Adipocyte (in vitro differentiated cells): ENCODE measurements around the gene PHOX2B.

ENCODE experiments used
- DNase-seq: peaks from one replicate; pipeline ENCODE4 v3.0.0-alpha.2; 2015; ENCODE audit warnings: low read depth
- H3K27me3 ChIP-seq: replicated peaks from 2 replicates; pipeline ENCODE4 v1.7.0; 2013; ENCODE audit warnings: mild to moderate bottlenecking, low read length, moderate library complexity; ENCODE audit not compliant: control insufficient read depth, insufficient read depth
- H3K36me3 ChIP-seq: 2 replicates; pipeline ENCODE4 v1.7.0; 2013; ENCODE audit warnings: low read length, mild to moderate bottlenecking, moderate library complexity; ENCODE audit not compliant: control insufficient read depth, insufficient read depth, severe bottlenecking
- H3K4me1 ChIP-seq: 2 replicates; pipeline ENCODE4 v1.7.0; 2013; ENCODE audit warnings: mild to moderate bottlenecking, low read length, moderate library complexity; ENCODE audit not compliant: control insufficient read depth, insufficient read depth
- H3K4me3 ChIP-seq: 2 replicates; pipeline ENCODE4 v1.7.0; 2013; ENCODE audit warnings: mild to moderate bottlenecking, low read length, moderate library complexity
- H3K9ac ChIP-seq: 2 replicates; pipeline ENCODE4 v1.7.0; 2013; ENCODE audit warnings: mild to moderate bottlenecking, low read length, moderate library complexity
- H3K9me3 ChIP-seq: 2 replicates; pipeline ENCODE4 v1.7.0; 2013; ENCODE audit warnings: mild to moderate bottlenecking, low read length, moderate library complexity; ENCODE audit not compliant: control insufficient read depth

The PHOX2B gene

GRCh38 chr4:41748571-41749475, at the start of gene PHOX2B:
Gene PHOX2B, minus strand, starts transcription at chr4:41748725. Its CDS starts 115 bp downstream, at chr4:41748610.
- H3K9ac ChIP-seq, result no peak within 1 kb of the TSS
- H3K9me3 ChIP-seq, result peaks cover 7% of the 10 kb centered on the region
- no peaks in the 10 kb centered on the region for H3K36me3 ChIP-seq
- no peaks in the 10 kb centered on the region for H3K4me1 ChIP-seq
- peaks cover 94% of the 10 kb centered on the region for H3K27me3 ChIP-seq
- no peak within 1 kb of the TSS for H3K4me3 ChIP-seq
- DNase-seq, result no peak

- no peaks in the 10 kb centered on the region for H3K4me1 ChIP-seq
- peaks cover 47% of the 10 kb centered on the region for H3K27me3 ChIP-seq
- H3K4me3 ChIP-seq, result no peak overlapping the region
Observed at GRCh38 chr4:41797260-41797659, 48.7 kb upstream of the PHOX2B start.

DNA sequence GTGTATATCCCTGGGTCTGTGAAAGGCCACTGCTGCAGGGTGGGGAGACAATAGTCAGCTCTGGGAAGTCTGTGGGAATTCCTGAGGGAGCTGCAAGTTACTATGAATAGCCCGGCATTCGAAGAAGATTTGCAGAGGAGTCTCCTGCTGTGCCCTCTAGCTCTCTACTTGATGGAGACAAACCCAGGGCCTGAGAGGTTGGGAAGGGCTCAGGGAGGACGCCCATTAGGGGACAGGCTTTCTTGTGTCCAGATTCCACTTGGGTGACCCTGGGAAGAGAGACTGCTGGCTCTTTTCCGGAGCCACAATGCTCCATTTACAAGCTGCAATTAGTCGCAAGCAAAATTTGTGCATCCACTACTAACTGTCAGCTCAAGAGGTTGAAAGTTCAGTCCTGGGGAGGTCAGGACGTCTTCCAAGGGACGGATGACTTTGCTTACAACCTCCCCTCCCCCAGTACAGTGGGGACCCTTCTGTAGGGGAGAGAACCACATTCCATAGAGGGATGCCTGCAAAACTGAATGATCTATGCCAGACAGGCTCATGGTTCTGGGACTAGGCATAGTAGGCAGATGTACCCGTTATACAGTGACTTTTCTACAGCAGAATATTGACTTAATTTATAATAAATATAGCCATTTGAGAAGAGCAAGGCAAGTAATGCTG, 48.2 kb upstream of the PHOX2B start:
- DNase-seq, result no peak
- Histone ChIP-seq H3K9ac (no peak overlapping the region), H3K4me3 (no peak overlapping the region), H3K4me1 (no peaks in the 10 kb centered on the region), H3K27me3 (peaks cover 43% of the 10 kb centered on the region), H3K9me3 (peaks cover 3% of the 10 kb centered on the region), H3K36me3 (no peaks in the 10 kb centered on the region)

More at GRCh38 chr4:41797260-41797659, 48.7 kb upstream of the PHOX2B start:
- peaks cover 3% of the 10 kb centered on the region for H3K9me3 ChIP-seq
- no peaks in the 10 kb centered on the region for H3K36me3 ChIP-seq
- H3K9ac ChIP-seq, result no peak overlapping the region
- no peak for DNase-seq

- Histone ChIP-seq H3K4me1 (no peaks in the 10 kb centered on the region), H3K4me3 (no peak overlapping the region), H3K27me3 (peaks cover 43% of the 10 kb centered on the region), H3K9me3 (peaks cover 3% of the 10 kb centered on the region), H3K9ac (no peak overlapping the region), H3K36me3 (no peaks in the 10 kb centered on the region)
- no peak for DNase-seq
Observed at GRCh38 chr4:41795796-41796385, 47.4 kb upstream of the PHOX2B start.

DNA sequence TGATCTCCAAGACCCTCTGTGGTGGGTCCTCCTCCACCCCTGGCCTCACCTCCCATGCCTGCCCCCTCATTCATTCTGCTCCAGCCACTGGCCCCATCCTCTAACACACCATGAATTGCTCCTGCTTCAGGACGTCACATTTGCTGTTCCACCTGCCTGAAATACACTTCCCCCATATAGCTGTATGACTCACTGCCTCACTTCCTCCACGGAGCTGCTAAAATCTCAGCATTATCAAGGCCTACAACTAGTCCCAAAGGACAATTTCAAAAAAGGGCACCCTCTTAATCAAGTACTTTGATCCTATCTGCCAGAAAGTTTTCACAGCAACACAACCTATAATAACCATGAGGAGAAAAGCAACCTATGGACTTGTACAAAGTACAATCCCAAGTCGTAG, 43.6 kb upstream of the PHOX2B start:
- H3K27me3 ChIP-seq, result peaks cover 38% of the 10 kb centered on the region

GRCh38 chr4:41791557-41791956, 43.0 kb upstream of the PHOX2B start:
- Histone ChIP-seq H3K9ac (no peak overlapping the region), H3K4me3 (no peak overlapping the region), H3K36me3 (no peaks in the 10 kb centered on the region), H3K9me3 (no peaks in the 10 kb centered on the region), H3K4me1 (no peaks in the 10 kb centered on the region), H3K27me3 (peaks cover 33% of the 10 kb centered on the region)
- no peak for DNase-seq

More for the DNA sequence above, 43.6 kb upstream of the PHOX2B start:
- Histone ChIP-seq H3K9me3 (no peaks in the 10 kb centered on the region), H3K36me3 (no peaks in the 10 kb centered on the region), H3K9ac (no peak overlapping the region), H3K4me1 (no peaks in the 10 kb centered on the region), H3K4me3 (no peak overlapping the region)
- DNase-seq, result no peak

DNA sequence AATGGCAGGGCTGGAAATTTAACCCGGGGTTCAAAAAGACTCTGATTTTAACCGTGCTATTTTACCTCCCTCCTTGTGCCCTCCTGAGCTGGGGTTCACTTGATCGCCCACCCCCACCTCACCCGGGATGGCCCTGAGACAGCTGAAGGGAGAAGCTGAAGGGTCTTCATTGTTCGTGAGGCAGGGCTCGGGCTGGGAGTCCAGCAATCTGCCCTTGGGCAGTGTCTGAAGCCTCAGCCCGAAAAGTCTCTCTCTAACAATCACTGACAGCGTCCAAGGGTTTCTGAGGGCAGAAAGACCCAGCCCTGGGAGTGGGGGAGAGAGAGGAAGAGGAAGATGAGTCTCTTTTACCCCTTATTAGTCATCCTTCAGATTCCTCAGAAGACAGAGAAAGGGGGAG, 39.4 kb upstream of the PHOX2B start:
- Histone ChIP-seq H3K9ac (no peak overlapping the region), H3K27me3 (peaks cover 12% of the 10 kb centered on the region), H3K4me3 (no peak overlapping the region), H3K4me1 (no peaks in the 10 kb centered on the region), H3K9me3 (no peaks in the 10 kb centered on the region), H3K36me3 (no peaks in the 10 kb centered on the region)
- DNase-seq, result no peak

DNA sequence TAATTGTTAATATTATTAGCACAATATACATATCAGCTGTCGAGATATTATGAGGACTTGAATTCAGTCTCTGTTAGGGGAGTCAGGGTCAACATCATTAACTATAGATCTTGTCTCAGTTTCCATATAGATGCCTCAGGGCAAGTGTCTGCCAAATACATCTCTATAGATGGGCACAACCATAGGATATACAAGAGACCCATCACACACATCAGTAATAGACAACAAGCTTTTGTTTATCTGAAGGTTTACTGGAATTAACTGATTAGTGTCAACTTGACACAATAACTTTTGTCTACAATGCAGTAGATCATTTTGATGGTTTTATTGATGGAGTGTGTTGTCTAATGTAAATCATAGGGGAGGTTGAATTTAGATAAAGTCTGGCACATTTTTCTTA, 37.1 kb upstream of the PHOX2B start:
- no peaks in the 10 kb centered on the region for H3K36me3 ChIP-seq
- H3K9ac ChIP-seq, result no peak overlapping the region
- H3K4me1 ChIP-seq, result no peaks in the 10 kb centered on the region
- H3K27me3 ChIP-seq, result peaks cover 12% of the 10 kb centered on the region
- H3K4me3 ChIP-seq, result no peak overlapping the region
- no peaks in the 10 kb centered on the region for H3K9me3 ChIP-seq
- DNase-seq, result no peak

DNA sequence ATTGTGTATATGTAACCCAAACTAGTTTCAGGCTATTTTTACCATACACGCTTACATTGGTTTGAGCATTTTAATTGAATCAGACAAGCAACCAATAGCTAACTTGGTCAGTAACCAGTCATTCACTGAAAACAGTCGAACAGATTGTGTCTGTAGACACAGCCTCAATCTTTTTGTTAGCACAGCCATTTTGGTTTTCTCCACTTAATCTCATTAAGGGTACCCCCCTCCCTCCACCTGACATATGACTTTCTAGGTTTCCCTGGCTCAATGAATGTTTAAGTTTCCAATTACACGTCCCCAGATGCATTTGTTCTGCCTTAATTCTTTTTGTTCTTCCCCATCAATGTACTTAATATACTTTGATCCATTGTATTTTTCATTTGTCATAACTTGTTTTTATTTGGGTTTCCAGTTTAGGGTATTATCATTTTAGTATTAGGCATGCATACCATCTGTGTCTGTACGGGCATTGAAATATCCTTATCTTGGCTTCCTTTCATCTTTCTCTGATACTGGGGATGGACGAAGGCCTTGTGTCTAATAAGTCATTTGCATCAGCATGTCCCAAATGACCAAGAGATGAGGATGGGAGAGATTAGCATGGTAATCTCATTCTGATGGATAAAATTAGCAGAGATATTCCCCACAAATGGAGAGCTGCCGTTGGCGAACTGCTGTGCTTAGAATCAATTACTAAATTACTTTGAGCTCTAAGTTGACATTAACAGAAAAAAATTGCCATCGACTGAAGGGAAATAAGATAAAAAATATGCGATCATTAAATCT, 35.9 kb upstream of the PHOX2B start:
- Histone ChIP-seq H3K36me3 (no peaks in the 10 kb centered on the region), H3K9me3 (no peaks in the 10 kb centered on the region), H3K27me3 (peaks cover 9% of the 10 kb centered on the region), H3K9ac (no peak overlapping the region), H3K4me3 (no peak overlapping the region), H3K4me1 (no peaks in the 10 kb centered on the region)
- no peak for DNase-seq

DNA sequence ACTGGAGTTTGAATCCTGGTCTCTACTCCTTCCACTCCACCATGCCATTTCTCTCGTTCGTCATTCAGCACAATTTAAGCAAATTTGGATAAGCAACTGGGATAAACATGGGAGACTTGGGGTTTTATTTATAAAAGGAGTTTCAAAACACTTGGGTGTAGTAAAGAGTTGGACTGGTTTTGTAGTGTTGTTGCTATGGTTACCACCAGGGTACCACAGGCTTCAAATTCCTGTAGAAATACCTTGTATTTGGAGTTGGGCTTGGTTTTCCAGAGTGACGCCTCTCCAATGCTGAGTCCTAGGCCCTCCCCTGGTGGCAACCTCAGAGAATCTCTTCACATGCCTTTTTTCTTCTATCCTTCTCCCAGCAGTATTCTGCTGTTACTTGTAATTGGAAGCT, 27.9 kb upstream of the PHOX2B start:
- H3K9ac ChIP-seq, result no peak overlapping the region
- no peaks in the 10 kb centered on the region for H3K9me3 ChIP-seq
- H3K36me3 ChIP-seq, result no peaks in the 10 kb centered on the region
- H3K4me1 ChIP-seq, result no peaks in the 10 kb centered on the region
- DNase-seq, result no peak
- H3K27me3 ChIP-seq, result peaks cover 5% of the 10 kb centered on the region
- H3K4me3 ChIP-seq, result no peak overlapping the region

GRCh38 chr4:41763729-41764128, 15.2 kb upstream of the PHOX2B start:
- Histone ChIP-seq H3K4me3 (no peak overlapping the region), H3K27me3 (peaks cover 14% of the 10 kb centered on the region), H3K4me1 (no peaks in the 10 kb centered on the region), H3K9me3 (no peaks in the 10 kb centered on the region), H3K9ac (no peak overlapping the region), H3K36me3 (no peaks in the 10 kb centered on the region)
- no peak for DNase-seq
